Measurements from ENCODE around the gene VWA5B1.

Gene VWA5B1

DNA sequence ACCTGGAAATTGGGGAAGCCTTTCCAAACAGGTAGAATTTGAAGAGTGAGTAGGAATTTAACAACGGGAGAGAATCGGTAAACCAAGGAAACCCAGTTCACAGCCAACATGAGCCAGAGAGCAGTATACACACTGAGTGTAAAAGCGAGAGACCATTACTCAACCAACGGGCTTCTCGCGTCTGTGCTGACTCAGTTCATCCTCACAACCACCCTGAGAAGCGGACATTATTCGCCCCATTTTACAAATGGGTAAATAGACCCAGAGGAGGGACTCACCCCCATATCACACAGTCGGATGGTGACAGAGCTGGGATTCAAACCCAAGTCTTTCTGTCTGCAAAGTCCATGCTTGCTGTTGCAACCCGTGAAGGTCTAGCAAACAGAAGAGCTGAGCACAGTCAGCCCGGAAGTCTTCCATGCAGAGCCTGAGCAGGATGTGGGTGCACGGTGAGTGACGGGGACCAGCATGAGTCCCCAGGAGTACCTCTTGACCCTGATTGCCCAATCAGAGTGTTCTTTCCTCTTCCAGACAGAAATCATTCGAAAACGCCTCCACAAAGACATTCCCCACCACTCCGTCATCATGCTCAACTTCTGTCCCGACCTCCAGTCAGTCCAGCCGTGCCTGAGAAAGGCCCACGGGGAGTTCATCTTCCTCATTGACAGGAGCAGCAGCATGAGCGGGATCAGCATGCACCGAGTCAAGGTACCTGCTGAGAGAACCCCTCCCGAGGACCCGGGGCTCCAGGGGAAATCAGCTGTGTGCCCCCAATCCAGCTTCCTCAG, 32.3 kb downstream of the VWA5B1 start:
- DNase-seq: no peak

- no peak for DNase-seq
Measured at GRCh38 chr1:20323613-20323920, 32.9 kb downstream of the VWA5B1 start.

DNA sequence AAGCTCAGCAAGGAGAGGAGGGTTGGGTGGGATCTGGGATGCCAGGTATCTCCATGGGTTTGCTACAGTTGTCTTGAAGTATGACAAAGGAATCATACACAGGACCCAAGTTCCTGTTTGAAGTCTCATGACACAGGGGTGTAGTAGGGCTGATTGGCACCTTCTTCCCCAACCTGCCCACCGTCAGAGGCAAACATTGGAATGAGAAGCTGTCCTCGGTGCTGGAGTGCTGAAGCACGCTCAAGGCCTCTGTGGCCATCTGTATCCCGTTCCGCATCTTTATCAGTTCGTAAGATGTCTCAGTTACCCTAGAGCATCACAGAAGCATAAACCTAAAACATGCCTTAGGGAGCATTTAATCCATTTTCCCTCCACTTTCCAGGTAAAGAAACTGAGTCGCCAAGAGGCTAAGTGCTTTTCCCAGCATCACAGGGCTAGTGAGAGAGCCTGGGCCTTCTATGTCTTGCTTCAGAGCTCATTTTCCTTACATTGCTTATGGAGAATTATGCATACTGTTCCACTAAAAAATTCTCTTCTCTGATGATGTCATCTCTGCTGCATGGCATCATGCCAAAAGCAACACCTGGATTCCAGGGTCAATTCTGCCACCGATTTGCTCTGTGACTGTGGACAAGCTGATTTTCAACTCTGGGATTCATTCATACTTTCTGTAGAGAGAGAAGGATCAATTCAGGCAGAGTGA, 34.2 kb downstream of the VWA5B1 start:
- no peak for DNase-seq

DNA sequence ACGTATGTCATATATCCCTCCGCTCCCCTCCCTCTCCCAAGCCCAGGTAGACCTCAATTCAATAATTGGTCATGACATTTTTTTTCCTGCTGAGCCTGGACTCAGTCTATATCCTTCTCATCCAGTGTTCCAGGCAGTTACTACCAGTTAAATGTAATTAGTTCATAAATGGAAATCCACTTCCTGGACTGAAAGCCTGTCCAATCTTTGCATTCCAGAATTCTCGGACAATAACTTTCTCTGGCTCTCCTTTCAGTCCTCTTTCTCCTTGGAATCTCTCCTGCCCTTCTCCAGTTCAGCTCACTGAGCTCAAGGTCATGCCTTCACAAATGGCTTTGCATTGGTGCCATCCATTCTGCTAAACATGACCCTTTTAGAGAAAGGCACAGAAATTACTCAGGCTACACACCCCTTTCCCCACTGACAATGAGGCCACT, 34.8 kb downstream of the VWA5B1 start:
- DNase-seq: no peak

GRCh38 chr1:20325844-20326420, 35.3 kb downstream of the VWA5B1 start:
- DNase-seq: no peak

DNA sequence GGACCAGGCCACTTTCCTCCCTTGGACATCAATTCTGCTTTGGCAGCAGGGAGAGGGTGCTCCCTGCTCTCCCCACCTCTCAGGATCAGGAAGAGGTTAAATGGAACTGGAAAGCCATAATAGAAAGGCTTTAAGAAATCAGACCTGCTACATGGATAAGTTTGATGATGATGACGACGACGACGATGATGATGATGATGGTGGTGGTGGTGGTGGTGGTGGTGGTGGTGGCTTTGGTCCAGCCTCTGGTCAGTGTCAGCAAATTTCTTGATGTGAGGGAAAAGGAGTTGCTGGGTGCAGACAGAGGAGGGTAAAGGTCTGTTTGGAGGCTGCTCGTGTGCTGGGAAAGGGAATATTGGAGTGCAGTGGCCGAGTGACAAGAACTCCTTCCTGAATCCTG, 36.8 kb downstream of the VWA5B1 start:
- no peak for DNase-seq

DNA sequence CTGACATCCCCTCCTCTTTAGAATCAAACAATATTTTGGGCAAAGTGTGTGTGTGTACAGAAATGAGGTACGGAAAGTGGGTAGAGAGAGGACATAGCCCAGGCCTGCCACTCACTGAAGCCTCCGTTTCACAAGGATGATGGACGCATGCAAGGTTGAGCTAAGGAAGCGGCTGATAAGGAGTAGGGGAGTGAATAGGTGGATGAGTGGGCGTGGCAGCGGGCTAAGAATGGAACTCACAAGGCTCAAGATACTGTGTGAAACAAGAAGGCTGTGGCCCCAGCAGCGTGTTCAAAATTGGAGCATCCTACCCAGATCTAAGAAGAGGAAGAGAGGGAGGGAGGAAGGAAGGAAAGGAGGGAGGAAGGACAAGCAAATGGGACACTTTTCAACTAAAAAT, 37.5 kb downstream of the VWA5B1 start:
- DNase-seq: no peak

GRCh38 chr1:20329793-20330542, 39.3 kb downstream of the VWA5B1 start:
- DNase-seq: no peak

DNA sequence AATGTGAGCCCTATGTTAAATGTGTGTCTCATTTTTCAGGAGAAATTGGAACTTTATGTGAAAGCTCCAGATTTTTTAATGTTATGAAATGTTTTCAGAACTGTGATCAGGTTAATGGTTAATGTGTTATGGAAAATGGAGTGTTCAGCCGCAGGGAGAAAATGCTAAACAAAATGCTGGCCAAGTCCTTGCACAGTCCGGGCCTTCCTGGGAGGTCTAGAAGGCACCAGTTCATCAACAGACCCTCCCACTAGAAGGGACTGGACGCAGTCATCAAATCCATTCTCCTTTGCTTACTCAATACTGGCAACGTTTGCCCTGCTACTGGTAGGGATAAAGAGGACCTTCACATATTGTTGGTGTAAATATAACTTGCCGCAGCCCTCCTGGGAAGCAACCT, 43.4 kb downstream of the VWA5B1 start:
- DNase-seq: no peak

DNA sequence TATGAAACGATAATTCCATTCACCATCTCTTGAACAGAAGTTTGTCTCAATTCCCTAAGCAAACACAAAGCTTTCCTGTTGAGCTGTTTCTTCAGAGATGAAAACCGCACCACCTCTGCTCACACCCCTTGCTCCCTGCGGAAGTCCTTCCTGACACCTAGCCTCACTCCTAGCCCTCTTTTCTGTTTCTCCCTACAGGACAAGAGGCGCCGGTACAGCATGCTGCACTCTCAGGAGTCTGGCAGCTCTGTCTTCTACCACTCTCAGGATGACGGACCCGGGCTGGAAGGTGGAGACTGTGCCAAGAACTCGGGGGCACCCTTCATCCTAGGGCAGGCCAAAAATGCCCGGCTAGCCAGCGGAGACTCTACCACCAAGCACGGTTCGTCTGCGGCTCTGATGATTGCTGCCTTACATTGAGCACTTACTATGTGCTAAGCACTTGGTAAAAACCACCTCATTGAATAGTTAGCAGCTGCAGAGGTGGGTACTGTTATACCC, 45.5 kb downstream of the VWA5B1 start:
- no peak for DNase-seq

GRCh38 chr1:20337581-20337980, 46.9 kb downstream of the VWA5B1 start:
- no peak for DNase-seq

- DNase-seq: no peak
Measured at GRCh38 chr1:20339811-20340457, 49.3 kb downstream of the VWA5B1 start.

GRCh38 chr1:20342294-20343148, 51.8 kb downstream of the VWA5B1 start:
- DNase-seq: no peak

DNA sequence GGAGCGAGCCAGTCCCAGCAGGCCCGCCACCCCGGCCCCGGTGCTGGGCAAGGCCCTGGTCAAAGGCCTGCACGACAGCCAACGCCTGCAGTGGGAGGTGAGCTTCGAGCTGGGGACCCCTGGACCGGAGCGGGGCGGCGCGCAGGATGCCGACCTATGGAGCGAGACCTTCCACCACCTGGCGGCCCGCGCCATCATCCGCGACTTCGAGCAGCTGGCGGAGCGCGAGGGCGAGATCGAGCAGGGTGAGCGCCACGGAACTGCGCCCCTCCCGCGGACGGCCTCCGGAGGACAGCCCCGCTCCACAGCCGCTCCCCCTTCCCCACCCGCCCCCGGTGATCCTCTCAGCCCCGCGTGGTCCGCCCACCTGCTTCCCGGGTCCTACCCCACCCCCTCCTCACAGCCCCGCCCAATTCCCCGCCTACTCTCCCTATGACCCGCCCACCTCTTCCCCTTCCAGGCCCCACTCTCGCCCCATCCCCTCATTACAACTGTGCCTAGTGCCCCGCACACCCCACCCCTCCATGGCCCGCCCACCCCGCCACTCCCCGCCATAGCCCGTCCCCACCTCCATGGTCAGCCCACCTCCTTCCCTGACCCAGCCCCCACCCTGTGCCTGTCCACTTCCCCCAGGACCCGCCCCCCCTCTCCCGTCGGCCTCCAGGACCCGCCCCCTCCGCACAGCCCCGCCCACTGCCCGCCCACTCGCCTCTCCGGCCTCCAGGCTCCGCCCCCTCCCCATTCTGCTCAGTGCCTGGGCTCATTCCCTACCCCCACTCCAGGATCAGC, 52.7 kb downstream of the VWA5B1 start:
- no peak for DNase-seq

- no peak for DNase-seq
Measured at GRCh38 chr1:20343938-20344302, 53.2 kb downstream of the VWA5B1 start.

DNA sequence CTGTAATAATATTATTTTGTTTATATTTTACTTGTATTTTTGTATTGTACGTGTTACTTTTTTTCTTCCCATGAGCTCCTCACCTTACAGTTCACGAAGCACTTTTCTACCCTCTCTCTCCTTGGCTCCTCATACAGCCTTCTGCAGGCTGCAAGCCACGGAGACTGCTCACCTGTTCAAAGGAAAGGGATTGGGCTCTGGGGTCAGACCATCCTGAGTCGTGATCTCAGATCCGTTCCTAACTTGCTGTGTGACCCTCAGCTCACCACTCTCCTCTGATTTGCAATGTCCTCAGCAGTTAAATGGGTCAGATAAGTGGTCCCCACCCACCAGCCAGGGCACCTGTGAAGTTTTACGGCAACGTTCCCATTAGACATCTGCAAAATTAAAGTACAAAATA, 54.1 kb downstream of the VWA5B1 start:
- no peak for DNase-seq

DNA sequence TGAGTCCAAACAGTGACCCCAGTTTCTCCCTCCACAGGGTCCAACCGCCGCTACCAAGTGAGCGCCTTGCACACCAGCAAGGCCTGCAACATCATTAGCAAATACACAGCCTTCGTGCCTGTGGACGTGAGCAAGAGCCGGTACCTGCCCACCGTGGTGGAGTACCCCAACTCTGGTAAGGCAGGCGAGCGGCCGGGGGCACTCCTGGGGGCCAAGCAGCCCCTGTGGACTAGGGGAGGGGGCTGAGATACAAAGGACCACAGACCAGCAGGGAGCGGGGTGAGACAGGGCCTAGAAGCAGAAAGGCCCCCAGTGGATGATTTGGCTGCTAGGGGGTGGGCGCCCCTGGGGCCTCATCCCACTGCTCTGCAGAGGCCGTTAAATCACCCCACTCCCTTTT, 54.7 kb downstream of the VWA5B1 start:
- no peak for DNase-seq

- no peak for DNase-seq
Measured at GRCh38 chr1:20346433-20346832, 55.8 kb downstream of the VWA5B1 start.

DNA sequence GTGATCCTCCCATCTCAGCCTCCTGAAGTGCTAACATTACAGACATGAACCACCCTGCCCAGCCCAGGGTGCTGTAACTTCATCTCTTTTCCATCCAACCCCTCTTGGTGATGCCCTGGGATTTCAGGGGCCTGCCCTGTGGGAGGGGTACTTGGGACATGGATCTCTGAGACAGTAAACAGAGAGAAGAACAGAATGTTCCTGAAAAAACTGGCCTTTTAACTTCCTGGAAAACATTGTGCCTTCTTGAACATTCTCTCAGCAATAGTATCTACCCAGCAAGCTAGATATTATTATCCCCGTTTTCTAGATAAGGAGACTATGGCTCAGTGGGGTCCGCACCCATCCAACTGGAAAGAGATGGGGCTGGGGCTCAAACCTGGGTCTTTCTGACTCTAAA, 57.0 kb downstream of the VWA5B1 start:
- DNase-seq: no peak

- no peak for DNase-seq
Measured at GRCh38 chr1:20348326-20348915, 57.7 kb downstream of the VWA5B1 start.

DNA sequence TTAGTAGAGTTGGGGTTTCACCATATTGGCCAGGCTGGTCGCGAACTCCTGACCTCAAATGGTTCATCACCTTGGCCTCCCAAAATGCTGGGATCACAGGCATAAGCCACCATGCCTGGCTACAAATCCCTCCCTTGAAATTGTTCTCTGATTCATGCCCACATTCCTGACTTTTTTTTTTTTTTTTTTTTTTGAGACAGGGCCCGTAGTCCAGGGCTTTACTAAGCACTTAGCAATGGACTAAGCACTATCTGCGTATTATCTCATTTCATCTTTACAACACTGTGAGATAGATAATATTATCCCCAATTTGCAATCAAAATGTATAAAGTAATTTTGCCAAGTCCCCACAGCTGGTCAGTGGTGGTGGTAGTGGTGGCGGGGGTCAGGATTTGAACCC, 58.9 kb downstream of the VWA5B1 start:
- DNase-seq: no peak

All from NCI-H748 treated with DMSO at 0.1 percent for 48 hours (cell line).